CD8-positive, alpha-beta memory T cell (primary cell): ENCODE measurements around the gene NEB. TPM values are rescaled to one million over a fixed set of nuclear protein-coding genes. Genes with fewer than 3 reads are reported as not detected.

ENCODE experiments used
- CTCF ChIA-PET: fragments of 350-600 bp; sonication (Branson Sonifier 250); formaldehyde crosslinking; loops from one replicate; lab custom pipeline; 2021; ENCODE audit warnings: antibody characterized with exemption; lab: Charles Lee
- POLR2A ChIA-PET: fragments of 350-600 bp; sonication (Branson Sonifier 250); formaldehyde crosslinking; loops from one replicate; lab custom pipeline; 2021; ENCODE audit warnings: antibody characterized with exemption; lab: Charles Lee
- DNase-seq, 5 donors: peaks; one replicate each; pipeline versions ENCODE4 v3.0.0 to v3.0.0-alpha.2; 2020 to 2022; ENCODE audit warnings: mixed read lengths in 1 of 5
- H3K27ac ChIP-seq: one replicate; pipeline ENCODE4 v1.7.0; 2013; ENCODE audit warnings: low read depth, mild to moderate bottlenecking, low read length, moderate library complexity
- H3K27me3 ChIP-seq: 2 replicates; pipeline ENCODE4 v1.7.0; 2013; ENCODE audit warnings: low read length, mild to moderate bottlenecking; ENCODE audit not compliant: insufficient read depth, poor library complexity, severe bottlenecking
- H3K36me3 ChIP-seq: 2 replicates; pipeline ENCODE4 v1.7.0; 2013; ENCODE audit warnings: mild to moderate bottlenecking, low read length, moderate library complexity; ENCODE audit not compliant: insufficient read depth
- H3K4me1 ChIP-seq: 2 replicates; pipeline ENCODE4 v1.7.0; 2013; ENCODE audit warnings: mild to moderate bottlenecking, low read length, moderate library complexity; ENCODE audit not compliant: insufficient read depth
- H3K4me3 ChIP-seq: 2 replicates; pipeline ENCODE4 v1.7.0; 2013; ENCODE audit warnings: mild to moderate bottlenecking, low read length
- H3K9me3 ChIP-seq: 2 replicates; pipeline ENCODE4 v1.7.0; 2013; ENCODE audit warnings: mild to moderate bottlenecking, low read length
- H3K27ac Mint-ChIP-seq, 8 donors: one replicate each; pipeline ENCODE4 v1.8.0; 2020 to 2021; ENCODE audit warnings: mixed read lengths in 8 of 8, mild to moderate bottlenecking in 6 of 8, inconsistent platforms in 3 of 8, moderate library complexity in 3 of 8
- H3K27me3 Mint-ChIP-seq, 2 donors: one replicate each; pipeline ENCODE4 v1.8.0; 2020 to 2021; ENCODE audit warnings: mixed read lengths in 2 of 2, mild to moderate bottlenecking in 1 of 2, moderate library complexity in 1 of 2
- H3K36me3 Mint-ChIP-seq, 3 donors: one replicate each; pipeline ENCODE4 v1.8.0; 2020 to 2021; ENCODE audit warnings: mixed read lengths in 3 of 3, inconsistent platforms in 1 of 3, mild to moderate bottlenecking in 1 of 3
- H3K4me1 Mint-ChIP-seq, 3 donors: one replicate each; pipeline ENCODE4 v1.8.0; 2020 to 2021; ENCODE audit warnings: mixed read lengths in 3 of 3, inconsistent platforms in 1 of 3, mild to moderate bottlenecking in 1 of 3
- H3K4me3 Mint-ChIP-seq, 7 donors: one replicate each; pipeline ENCODE4 v1.8.0; 2020 to 2021; ENCODE audit warnings: mixed read lengths in 7 of 7, mild to moderate bottlenecking in 6 of 7, moderate library complexity in 4 of 7, inconsistent platforms in 2 of 7
- H3K9me3 Mint-ChIP-seq, 5 donors: one replicate each; pipeline ENCODE4 v1.8.0; 2020 to 2022; ENCODE audit warnings: mixed read lengths in 5 of 5, mild to moderate bottlenecking in 3 of 5, moderate library complexity in 2 of 5, inconsistent platforms in 1 of 5
- polyA plus RNA-seq: library from polyadenylated mRNA; unstranded; fragments of 300-500 nt; fragmentation: Illumina TruSeq; gene quantifications from one replicate; pipeline ENCODE4 v1.2.3, GENCODE V29; 2021
- total RNA-seq, 2 experiments: library from RNA; stranded (reverse); gene quantifications; one replicate each; pipeline ENCODE4 v1.2.3, GENCODE V29; 2021

Gene NEB
- total and polyA plus RNA-seq, 3 experiments from 2014 or later = 0.10 to 0.31 (median 0.29) TPM

DNA sequence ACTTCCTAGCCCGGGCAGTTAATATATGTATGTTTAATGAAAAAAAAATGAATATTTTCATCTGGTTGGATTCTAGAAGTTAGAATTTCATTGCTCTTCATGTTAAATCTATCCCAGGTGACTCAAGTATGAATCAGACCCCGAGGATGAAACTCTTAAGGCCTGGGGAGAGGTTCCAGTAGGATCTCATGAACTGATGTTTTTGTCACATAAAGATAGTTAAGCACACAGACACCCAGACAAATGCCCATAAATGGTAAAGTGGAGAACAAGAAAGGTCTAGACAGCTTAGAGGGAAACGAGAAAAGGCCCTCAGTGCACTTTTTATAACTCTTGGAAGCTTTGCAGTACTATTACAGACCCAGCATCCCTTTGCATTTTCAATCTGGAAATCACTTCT lies 210.4 kb downstream of the NEB start:
- H3K27ac Mint-ChIP-seq = no peak overlapping the region
- H3K4me3 Mint-ChIP-seq = no peak overlapping the region
- H3K27me3 ChIP-seq = no peaks in the 10 kb centered on the region
- H3K36me3 ChIP-seq = no peaks in the 10 kb centered on the region
- H3K27ac ChIP-seq = no peak overlapping the region
- no peak for DNase-seq
- H3K4me1 Mint-ChIP-seq = no peaks in the 10 kb centered on the region
- H3K4me1 ChIP-seq = no peaks in the 10 kb centered on the region
- ChIA-PET POLR2A (no interaction called here), CTCF (no interaction called here)
- H3K9me3 ChIP-seq = no peaks in the 10 kb centered on the region
- no peaks in the 10 kb centered on the region for H3K36me3 Mint-ChIP-seq
- no peak overlapping the region for H3K4me3 ChIP-seq
- no peaks in the 10 kb centered on the region for H3K9me3 Mint-ChIP-seq
- no peaks in the 10 kb centered on the region for H3K27me3 Mint-ChIP-seq

DNA sequence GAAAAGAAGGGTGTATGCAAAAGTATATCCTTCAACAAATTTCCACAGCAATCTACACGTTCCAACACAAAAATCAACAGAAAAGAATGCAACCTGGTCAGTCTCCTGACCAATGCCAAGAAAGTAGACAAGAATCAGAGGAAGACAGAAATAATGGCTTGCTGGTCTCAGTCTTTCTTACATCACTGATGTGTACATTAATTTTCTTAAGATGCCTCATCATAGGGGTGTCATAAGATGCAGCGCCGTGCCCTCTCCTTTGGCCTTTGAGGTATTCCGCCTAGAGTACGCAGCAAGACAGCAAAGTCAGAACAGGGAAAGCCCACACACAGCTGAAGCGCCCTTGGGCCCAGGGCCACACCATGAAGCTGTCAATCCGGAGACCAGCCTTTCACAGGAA lies 211.7 kb downstream of the NEB start:
- Histone ChIP-seq H3K9me3 (no peaks in the 10 kb centered on the region), H3K4me1 (no peaks in the 10 kb centered on the region), H3K4me3 (no peak overlapping the region), H3K27me3 (no peaks in the 10 kb centered on the region), H3K36me3 (no peaks in the 10 kb centered on the region), H3K27ac (no peak overlapping the region)
- ChIA-PET POLR2A (no interaction called here), CTCF (no interaction called here)
- Mint-ChIP-seq H3K4me3 (no peak overlapping the region), H3K4me1 (no peaks in the 10 kb centered on the region), H3K36me3 (peaks cover 0 to 2% (median 0%) of the 10 kb centered on the region in 3 donors), H3K27ac (no peak overlapping the region), H3K27me3 (no peaks in the 10 kb centered on the region), H3K9me3 (no peaks in the 10 kb centered on the region)
- no peak for DNase-seq

GRCh38 chr2:151520976-151521375 lies 213.3 kb downstream of the NEB start:
- no peaks in the 10 kb centered on the region for H3K9me3 ChIP-seq
- Mint-ChIP-seq H3K36me3 (peaks cover 0 to 6% (median 0%) of the 10 kb centered on the region in 3 donors), H3K4me3 (no peak overlapping the region), H3K4me1 (no peaks in the 10 kb centered on the region), H3K27me3 (no peaks in the 10 kb centered on the region), H3K9me3 (no peaks in the 10 kb centered on the region), H3K27ac (no peak overlapping the region)
- H3K4me3 ChIP-seq = no peak overlapping the region
- no peak overlapping the region for H3K27ac ChIP-seq
- H3K36me3 ChIP-seq = no peaks in the 10 kb centered on the region
- no peaks in the 10 kb centered on the region for H3K27me3 ChIP-seq
- ChIA-PET CTCF (no interaction called here), POLR2A (no interaction called here)
- no peak for DNase-seq
- H3K4me1 ChIP-seq = no peaks in the 10 kb centered on the region

DNA sequence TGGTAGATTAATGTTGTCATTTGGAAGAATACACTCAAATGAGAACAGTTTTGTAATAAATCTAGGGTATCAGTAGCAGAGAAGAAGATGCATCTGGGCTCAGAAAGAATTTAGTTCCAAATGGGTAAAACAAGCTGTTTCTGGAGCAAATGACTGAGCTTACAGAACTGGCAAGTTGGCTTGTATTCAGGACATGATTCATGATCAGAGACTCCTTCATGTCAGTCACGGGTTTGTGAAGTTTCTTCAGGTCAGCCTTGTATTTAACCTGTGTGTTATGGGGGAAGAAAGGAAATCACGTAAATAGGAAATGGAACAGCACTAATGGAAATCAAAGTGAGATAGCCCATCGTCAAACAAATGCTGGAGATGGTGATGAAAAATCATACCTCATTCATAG lies 215.5 kb downstream of the NEB start:
- ChIA-PET CTCF (no interaction called here), POLR2A (no interaction called here)
- Mint-ChIP-seq H3K4me1 (no peaks in the 10 kb centered on the region), H3K36me3 (peaks cover 0 to 6% (median 4%) of the 10 kb centered on the region in 3 donors), H3K4me3 (no peak overlapping the region), H3K9me3 (no peaks in the 10 kb centered on the region), H3K27me3 (no peaks in the 10 kb centered on the region), H3K27ac (no peak overlapping the region)
- no peak for DNase-seq
- Histone ChIP-seq H3K27me3 (no peaks in the 10 kb centered on the region), H3K27ac (no peak overlapping the region), H3K36me3 (no peaks in the 10 kb centered on the region), H3K9me3 (no peaks in the 10 kb centered on the region), H3K4me1 (no peaks in the 10 kb centered on the region), H3K4me3 (no peak overlapping the region)

DNA sequence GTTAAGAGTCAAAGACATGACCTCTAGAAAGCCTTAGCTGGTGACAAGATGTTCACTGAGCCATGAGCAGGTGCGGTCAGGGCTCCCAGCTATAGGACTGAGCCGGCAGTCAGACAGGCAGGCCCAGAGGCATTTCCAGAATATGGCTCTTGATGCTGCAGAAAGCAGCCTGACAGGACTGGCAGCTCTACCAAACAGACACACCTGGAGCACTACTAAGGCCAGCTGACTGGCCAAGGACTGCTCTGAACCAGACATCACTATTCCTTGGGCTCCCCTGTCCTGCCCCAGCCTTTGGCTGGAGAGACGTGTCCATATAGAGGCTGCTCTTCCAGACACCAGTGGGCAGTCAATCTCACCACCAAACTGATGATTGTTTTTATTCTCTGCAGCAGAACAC lies 225.8 kb downstream of the NEB start:
- CTCF ChIA-PET = no interaction called here

GRCh38 chr2:151506170-151506569 lies 228.1 kb downstream of the NEB start:
- Mint-ChIP-seq H3K27ac (no peak overlapping the region), H3K9me3 (no peaks in the 10 kb centered on the region), H3K27me3 (no peaks in the 10 kb centered on the region), H3K4me1 (no peaks in the 10 kb centered on the region), H3K36me3 (peaks cover 0 to 8% (median 3%) of the 10 kb centered on the region in 3 donors), H3K4me3 (no peak overlapping the region)
- no peak for DNase-seq
- Histone ChIP-seq H3K27ac (no peak overlapping the region), H3K9me3 (no peaks in the 10 kb centered on the region), H3K27me3 (no peaks in the 10 kb centered on the region), H3K4me1 (no peaks in the 10 kb centered on the region), H3K4me3 (no peak overlapping the region), H3K36me3 (no peaks in the 10 kb centered on the region)
- CTCF ChIA-PET = no interaction called here
- POLR2A ChIA-PET = no interaction called here

More for the DNA sequence above, 225.8 kb downstream of the NEB start:
- Histone ChIP-seq H3K4me1 (no peaks in the 10 kb centered on the region), H3K27ac (no peak overlapping the region), H3K9me3 (no peaks in the 10 kb centered on the region), H3K4me3 (no peak overlapping the region), H3K27me3 (no peaks in the 10 kb centered on the region), H3K36me3 (no peaks in the 10 kb centered on the region)
- H3K27ac Mint-ChIP-seq = no peak overlapping the region
- H3K27me3 Mint-ChIP-seq = no peaks in the 10 kb centered on the region
- POLR2A ChIA-PET = no interaction called here
- no peaks in the 10 kb centered on the region for H3K9me3 Mint-ChIP-seq
- H3K4me1 Mint-ChIP-seq = no peaks in the 10 kb centered on the region
- DNase-seq = no peak
- H3K36me3 Mint-ChIP-seq = peaks cover 0 to 16% (median 3%) of the 10 kb centered on the region in 3 donors
- no peak overlapping the region for H3K4me3 Mint-ChIP-seq

DNA sequence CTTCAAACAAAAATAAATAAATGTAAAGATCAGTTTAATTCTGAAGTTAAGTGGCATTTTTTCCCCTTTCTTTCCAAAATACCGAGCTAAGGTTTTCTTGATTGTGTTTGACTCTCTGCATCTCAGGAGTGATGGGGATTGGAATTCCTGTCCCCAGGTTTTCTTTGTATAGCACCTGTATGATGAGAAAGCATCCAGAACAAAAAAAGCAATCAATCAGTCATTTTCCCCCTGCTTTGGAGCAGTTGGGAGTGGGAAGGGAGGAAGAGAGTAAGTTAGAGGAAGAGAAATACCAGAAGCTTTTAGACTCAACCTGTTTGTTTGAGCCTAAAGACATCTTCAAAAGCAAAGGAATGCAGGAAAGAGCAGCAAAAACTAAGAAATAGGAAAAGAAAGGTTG lies 236.1 kb downstream of the NEB start:
- Histone ChIP-seq H3K9me3 (no peaks in the 10 kb centered on the region), H3K27me3 (no peaks in the 10 kb centered on the region), H3K4me1 (no peaks in the 10 kb centered on the region), H3K4me3 (no peak overlapping the region), H3K36me3 (no peaks in the 10 kb centered on the region), H3K27ac (no peak overlapping the region)
- DNase-seq = no peak
- CTCF ChIA-PET = no interaction called here
- H3K27me3 Mint-ChIP-seq = no peaks in the 10 kb centered on the region
- H3K27ac Mint-ChIP-seq = no peak overlapping the region
- POLR2A ChIA-PET = no interaction called here
- H3K9me3 Mint-ChIP-seq = no peaks in the 10 kb centered on the region
- peaks cover 0 to 9% (median 1%) of the 10 kb centered on the region in 3 donors for H3K36me3 Mint-ChIP-seq
- no peak overlapping the region for H3K4me3 Mint-ChIP-seq
- H3K4me1 Mint-ChIP-seq = no peaks in the 10 kb centered on the region

GRCh38 chr2:151491496-151491895 lies 242.8 kb downstream of the NEB start:
- H3K9me3 ChIP-seq = no peaks in the 10 kb centered on the region
- no peak overlapping the region for H3K4me3 ChIP-seq
- Mint-ChIP-seq H3K9me3 (no peaks in the 10 kb centered on the region), H3K4me1 (no peaks in the 10 kb centered on the region), H3K27ac (no peak overlapping the region), H3K36me3 (peaks cover 9 to 18% (median 10%) of the 10 kb centered on the region in 3 donors), H3K4me3 (no peak overlapping the region), H3K27me3 (no peaks in the 10 kb centered on the region)
- POLR2A ChIA-PET = no interaction called here
- no peaks in the 10 kb centered on the region for H3K36me3 ChIP-seq
- CTCF ChIA-PET = interaction anchor here (1.3 kb wide), 1 partner anchor 43 kb away, joined by 4 read pairs; no protein-coding TSS in a partner anchor
- no peaks in the 10 kb centered on the region for H3K27me3 ChIP-seq
- no peak overlapping the region for H3K27ac ChIP-seq
- DNase-seq = no peak
- no peaks in the 10 kb centered on the region for H3K4me1 ChIP-seq

DNA sequence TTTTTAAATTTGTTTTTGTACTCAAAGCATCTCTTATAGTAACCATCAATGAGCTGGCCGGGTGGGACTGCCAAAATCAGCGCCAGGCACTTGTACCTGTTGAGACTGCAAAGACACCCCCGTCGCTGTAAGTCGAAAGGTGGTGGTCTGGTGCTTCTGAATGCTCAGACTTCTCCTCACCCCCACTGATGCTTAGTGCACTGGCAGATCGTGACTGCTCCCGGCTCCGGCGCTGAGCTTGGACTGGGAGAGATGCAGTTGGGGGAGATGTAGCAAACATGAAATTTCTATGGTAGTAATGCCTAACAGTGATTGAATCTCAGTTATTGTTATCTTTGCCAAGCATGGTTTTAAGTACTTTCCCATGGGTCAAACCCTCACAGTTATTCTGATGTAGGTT lies 244.0 kb downstream of the NEB start:
- H3K4me3 ChIP-seq = no peak overlapping the region
- no peak for DNase-seq
- Mint-ChIP-seq H3K27ac (no peak overlapping the region), H3K9me3 (no peaks in the 10 kb centered on the region), H3K27me3 (no peaks in the 10 kb centered on the region), H3K4me3 (no peak overlapping the region), H3K4me1 (peaks cover 0 to 4% (median 3%) of the 10 kb centered on the region in 3 donors), H3K36me3 (peaks cover 9 to 19% (median 17%) of the 10 kb centered on the region in 3 donors)
- no peaks in the 10 kb centered on the region for H3K36me3 ChIP-seq
- H3K4me1 ChIP-seq = no peaks in the 10 kb centered on the region
- no peaks in the 10 kb centered on the region for H3K9me3 ChIP-seq
- no peaks in the 10 kb centered on the region for H3K27me3 ChIP-seq
- ChIA-PET POLR2A (no interaction called here), CTCF (no interaction called here)
- no peak overlapping the region for H3K27ac ChIP-seq
